A673 (cell line): Measurements from ENCODE around the gene ERP27.

Experiments
- EZH2 ChIP-seq: fragments of 200-600 bp; sonication (generic); IDR thresholded peaks from 2 replicates; pipeline ENCODE4 v1.6.1; 2017; ENCODE audit warnings: borderline replicate concordance, low read depth, mild to moderate bottlenecking, mixed read lengths, antibody characterized with exemption, low read length; ENCODE audit not compliant: poor library complexity, severe bottlenecking
- TF ChIP-seq, protein P1 (sequence below): fragments of 300-800, 200-600 bp; sonication (generic); conservative IDR thresholded peaks from 2 replicates; pipeline ENCODE4 v1.5.1; 2017; ENCODE audit warnings: low read depth, mild to moderate bottlenecking, antibody characterized with exemption, low read length, moderate library complexity, mixed read lengths

GRCh38 chr12:14951851-14952250 lies 13.5 kb upstream of the ERP27 start:
- no peak for TF ChIP-seq EZH2
- TF ChIP-seq, protein P1, sequence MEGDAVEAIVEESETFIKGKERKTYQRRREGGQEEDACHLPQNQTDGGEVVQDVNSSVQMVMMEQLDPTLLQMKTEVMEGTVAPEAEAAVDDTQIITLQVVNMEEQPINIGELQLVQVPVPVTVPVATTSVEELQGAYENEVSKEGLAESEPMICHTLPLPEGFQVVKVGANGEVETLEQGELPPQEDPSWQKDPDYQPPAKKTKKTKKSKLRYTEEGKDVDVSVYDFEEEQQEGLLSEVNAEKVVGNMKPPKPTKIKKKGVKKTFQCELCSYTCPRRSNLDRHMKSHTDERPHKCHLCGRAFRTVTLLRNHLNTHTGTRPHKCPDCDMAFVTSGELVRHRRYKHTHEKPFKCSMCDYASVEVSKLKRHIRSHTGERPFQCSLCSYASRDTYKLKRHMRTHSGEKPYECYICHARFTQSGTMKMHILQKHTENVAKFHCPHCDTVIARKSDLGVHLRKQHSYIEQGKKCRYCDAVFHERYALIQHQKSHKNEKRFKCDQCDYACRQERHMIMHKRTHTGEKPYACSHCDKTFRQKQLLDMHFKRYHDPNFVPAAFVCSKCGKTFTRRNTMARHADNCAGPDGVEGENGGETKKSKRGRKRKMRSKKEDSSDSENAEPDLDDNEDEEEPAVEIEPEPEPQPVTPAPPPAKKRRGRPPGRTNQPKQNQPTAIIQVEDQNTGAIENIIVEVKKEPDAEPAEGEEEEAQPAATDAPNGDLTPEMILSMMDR, result no peak
